ENCODE results near the gene LMTK3.

The LMTK3 gene

DNA sequence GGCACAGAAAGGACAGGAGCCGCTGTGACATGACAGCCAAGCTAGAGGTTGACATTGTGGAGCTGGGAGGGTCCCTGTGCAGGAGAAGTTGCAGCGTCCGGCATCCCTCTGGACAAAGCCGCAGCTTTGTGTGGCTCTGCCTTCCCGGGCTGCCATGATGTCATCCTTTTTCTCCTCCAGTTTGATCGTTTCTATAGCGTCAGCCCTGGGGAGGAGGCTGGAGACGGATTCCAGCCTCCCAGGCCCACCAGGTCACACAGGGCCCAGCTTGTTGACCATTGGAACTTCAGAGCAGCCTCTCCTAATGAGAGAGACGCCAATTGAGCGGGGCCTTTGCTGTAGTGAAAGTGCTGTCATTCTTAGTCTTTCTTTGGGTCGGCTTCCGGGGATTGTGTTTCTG, 60.0 kb downstream of the LMTK3 start:
- Histone ChIP-seq H3K9ac (ENCODE audit: low read length) (no peak overlapping the region), H3K23ac (ENCODE audit: low read length) (no peak overlapping the region)
- WGBS (ENCODE audit: extremely low coverage, insufficient coverage, insufficient read length): no CpG with 5 or more reads among the region's 12 CpGs

GRCh38 chr19:48450863-48451262, 60.8 kb downstream of the LMTK3 start:
- no peaks in the 10 kb centered on the region for H3K27me3 ChIP-seq (ENCODE audit: insufficient read depth, low read length)
- no peak overlapping the region for H2AK5ac ChIP-seq (ENCODE audit: low read length)
- H4K12ac ChIP-seq (ENCODE audit: low read depth, low read length): no peak overlapping the region
- no peak overlapping the region for H3K4me3 ChIP-seq (ENCODE audit: low read depth, low read length)
- no peak overlapping the region for H3K14ac ChIP-seq (ENCODE audit: low read length)
- WGBS (ENCODE audit: extremely low coverage, insufficient coverage, insufficient read length): no CpG with 5 or more reads among the region's 15 CpGs
- H3K36me3 ChIP-seq (ENCODE audit: control insufficient read depth in 1 of 2, insufficient read depth in 2 of 2, low read length in 2 of 2): peaks cover 74 to 75% of the 10 kb centered on the region in 2 experiments
- peaks cover 2% of the 10 kb centered on the region for H3K9me3 ChIP-seq (ENCODE audit: insufficient read depth, low read depth, low read length)
- no peak overlapping the region for H3K9ac ChIP-seq (ENCODE audit: low read length)
- no peak overlapping the region for H3K27ac ChIP-seq (ENCODE audit: low read depth, low read length)
- no peak overlapping the region for H2BK120ac ChIP-seq (ENCODE audit: insufficient read depth, low read length, poor library complexity)
- peaks cover 2% of the 10 kb centered on the region for H3K79me2 ChIP-seq (ENCODE audit: control insufficient read depth, insufficient read depth, low read length, poor library complexity)
- no peak overlapping the region for H2BK12ac ChIP-seq (ENCODE audit: low read length)
- H3K4me1 ChIP-seq (ENCODE audit: control insufficient read depth in 1 of 2, insufficient read depth in 2 of 2, low read length in 2 of 2): peaks cover 3 to 4% of the 10 kb centered on the region in 2 experiments
- peaks cover 4% of the 10 kb centered on the region for H3K79me1 ChIP-seq (ENCODE audit: low read length)
- no peak overlapping the region for H4K91ac ChIP-seq (ENCODE audit: low read depth, low read length)
- H2BK5ac ChIP-seq (ENCODE audit: low read depth, low read length, poor library complexity): no peak overlapping the region
- H3K23ac ChIP-seq (ENCODE audit: low read length): no peak overlapping the region
- no peak for DNase-seq
- no peak overlapping the region for H3K4me2 ChIP-seq (ENCODE audit: low read length)
- no peak overlapping the region for H3K4ac ChIP-seq (ENCODE audit: low read depth, low read length)
- no peak overlapping the region for H3K18ac ChIP-seq (ENCODE audit: low read length)
- no peak overlapping the region for H2AFZ ChIP-seq (ENCODE audit: insufficient read depth, low read length, poor library complexity)
- no peak overlapping the region for H4K8ac ChIP-seq (ENCODE audit: low read depth, low read length)

More for the DNA sequence above, 60.0 kb downstream of the LMTK3 start:
- H3K4me2 ChIP-seq (ENCODE audit: low read length): no peak overlapping the region
- no peak overlapping the region for H2BK5ac ChIP-seq (ENCODE audit: low read depth, low read length, poor library complexity)
- no peaks in the 10 kb centered on the region for H3K27me3 ChIP-seq (ENCODE audit: insufficient read depth, low read length)
- H2BK120ac ChIP-seq (ENCODE audit: insufficient read depth, low read length, poor library complexity): no peak overlapping the region
- H2AFZ ChIP-seq (ENCODE audit: insufficient read depth, low read length, poor library complexity): no peak overlapping the region
- H3K36me3 ChIP-seq (ENCODE audit: control insufficient read depth in 1 of 2, insufficient read depth in 2 of 2, low read length in 2 of 2): peaks cover 80 to 82% of the 10 kb centered on the region in 2 experiments
- no peaks in the 10 kb centered on the region for H3K79me1 ChIP-seq (ENCODE audit: low read length)
- H3K14ac ChIP-seq (ENCODE audit: low read length): no peak overlapping the region
- H4K8ac ChIP-seq (ENCODE audit: low read depth, low read length): no peak overlapping the region
- no peak overlapping the region for H4K12ac ChIP-seq (ENCODE audit: low read depth, low read length)
- no peak overlapping the region for H3K18ac ChIP-seq (ENCODE audit: low read length)
- no peaks in the 10 kb centered on the region for H3K79me2 ChIP-seq (ENCODE audit: control insufficient read depth, insufficient read depth, low read length, poor library complexity)
- no peak for DNase-seq
- H2AK5ac ChIP-seq (ENCODE audit: low read length): no peak overlapping the region
- no peak overlapping the region for H3K4ac ChIP-seq (ENCODE audit: low read depth, low read length)
- H3K4me3 ChIP-seq (ENCODE audit: low read depth, low read length): no peak overlapping the region
- H2BK12ac ChIP-seq (ENCODE audit: low read length): no peak overlapping the region
- peaks cover 2% of the 10 kb centered on the region for H3K9me3 ChIP-seq (ENCODE audit: insufficient read depth, low read depth, low read length)
- no peak overlapping the region for H3K27ac ChIP-seq (ENCODE audit: low read depth, low read length)
- H3K4me1 ChIP-seq (ENCODE audit: control insufficient read depth in 1 of 2, insufficient read depth in 2 of 2, low read length in 2 of 2): peaks cover under 1% of the 10 kb centered on the region in 2 experiments
- H4K91ac ChIP-seq (ENCODE audit: low read depth, low read length): no peak overlapping the region

GRCh38 chr19:48450441-48450840, 61.2 kb downstream of the LMTK3 start:
- no peak overlapping the region for H4K12ac ChIP-seq (ENCODE audit: low read depth, low read length)
- no peak overlapping the region for H2AFZ ChIP-seq (ENCODE audit: insufficient read depth, low read length, poor library complexity)
- no peaks in the 10 kb centered on the region for H3K27me3 ChIP-seq (ENCODE audit: insufficient read depth, low read length)
- no peak overlapping the region for H3K23ac ChIP-seq (ENCODE audit: low read length)
- H2BK5ac ChIP-seq (ENCODE audit: low read depth, low read length, poor library complexity): no peak overlapping the region
- H2AK5ac ChIP-seq (ENCODE audit: low read length): no peak overlapping the region
- no peak overlapping the region for H3K9ac ChIP-seq (ENCODE audit: low read length)
- H3K4ac ChIP-seq (ENCODE audit: low read depth, low read length): no peak overlapping the region
- H2BK120ac ChIP-seq (ENCODE audit: insufficient read depth, low read length, poor library complexity): no peak overlapping the region
- H3K36me3 ChIP-seq (ENCODE audit: control insufficient read depth in 1 of 2, insufficient read depth in 2 of 2, low read length in 2 of 2): peaks cover 70% of the 10 kb centered on the region in 2 experiments
- peaks cover 2% of the 10 kb centered on the region for H3K79me2 ChIP-seq (ENCODE audit: control insufficient read depth, insufficient read depth, low read length, poor library complexity)
- peaks cover 4% of the 10 kb centered on the region for H3K79me1 ChIP-seq (ENCODE audit: low read length)
- H3K4me2 ChIP-seq (ENCODE audit: low read length): no peak overlapping the region
- DNase-seq: no peak
- peaks cover 2% of the 10 kb centered on the region for H3K9me3 ChIP-seq (ENCODE audit: insufficient read depth, low read depth, low read length)
- no peak overlapping the region for H3K18ac ChIP-seq (ENCODE audit: low read length)
- H3K4me1 ChIP-seq (ENCODE audit: control insufficient read depth in 1 of 2, insufficient read depth in 2 of 2, low read length in 2 of 2): peaks cover 3 to 4% of the 10 kb centered on the region in 2 experiments
- no peak overlapping the region for H2BK12ac ChIP-seq (ENCODE audit: low read length)
- no peak overlapping the region for H3K27ac ChIP-seq (ENCODE audit: low read depth, low read length)
- no peak overlapping the region for H4K8ac ChIP-seq (ENCODE audit: low read depth, low read length)
- H4K91ac ChIP-seq (ENCODE audit: low read depth, low read length): no peak overlapping the region
- no CpG with 5 or more reads among the region's 23 CpGs for WGBS (ENCODE audit: extremely low coverage, insufficient coverage, insufficient read length)
- H3K14ac ChIP-seq (ENCODE audit: low read length): no peak overlapping the region
- H3K4me3 ChIP-seq (ENCODE audit: low read depth, low read length): no peak overlapping the region

- Histone ChIP-seq H3K14ac (ENCODE audit: low read length) (no peak overlapping the region), H3K36me3 (ENCODE audit: control insufficient read depth in 1 of 2, insufficient read depth in 2 of 2, low read length in 2 of 2) (peaks cover 57 to 58% of the 10 kb centered on the region in 2 experiments), H3K9ac (ENCODE audit: low read length) (no peak overlapping the region), H3K27ac (ENCODE audit: low read depth, low read length) (no peak overlapping the region), H3K4me3 (ENCODE audit: low read depth, low read length) (no peak overlapping the region), H2BK12ac (ENCODE audit: low read length) (no peak overlapping the region), H3K23ac (ENCODE audit: low read length) (no peak overlapping the region), H2AFZ (ENCODE audit: insufficient read depth, low read length, poor library complexity) (no peak overlapping the region), H3K9me3 (ENCODE audit: insufficient read depth, low read depth, low read length) (no peaks in the 10 kb centered on the region), H4K91ac (ENCODE audit: low read depth, low read length) (no peak overlapping the region), H3K4me1 (ENCODE audit: control insufficient read depth in 1 of 2, insufficient read depth in 2 of 2, low read length in 2 of 2) (peaks cover 11 to 13% of the 10 kb centered on the region in 2 experiments), H2BK120ac (ENCODE audit: insufficient read depth, low read length, poor library complexity) (no peak overlapping the region), H4K8ac (ENCODE audit: low read depth, low read length) (no peak overlapping the region), H3K4me2 (ENCODE audit: low read length) (no peak overlapping the region), H4K12ac (ENCODE audit: low read depth, low read length) (no peak overlapping the region), H3K18ac (ENCODE audit: low read length) (no peak overlapping the region), H3K4ac (ENCODE audit: low read depth, low read length) (no peak overlapping the region), H3K79me2 (ENCODE audit: control insufficient read depth, insufficient read depth, low read length, poor library complexity) (peaks cover 2% of the 10 kb centered on the region), H2AK5ac (ENCODE audit: low read length) (no peak overlapping the region), H3K79me1 (ENCODE audit: low read length) (peaks cover 6% of the 10 kb centered on the region), H2BK5ac (ENCODE audit: low read depth, low read length, poor library complexity) (no peak overlapping the region), H3K27me3 (ENCODE audit: insufficient read depth, low read length) (no peaks in the 10 kb centered on the region)
- DNase-seq: no peak
- WGBS (ENCODE audit: extremely low coverage, insufficient coverage, insufficient read length): no CpG with 5 or more reads among the region's 4 CpGs
These were observed 63.1 kb downstream of the LMTK3 start for GRCh38 chr19:48448563-48448962.

Measured in trophoblast cell (in vitro differentiated cells and primary cell).